GM19035 (cell line): ENCODE data around the gene EML6.
A peak's percentile ranks its signal among the peaks of the same experiment; 100 is the strongest.
"Not testable (repeated sequence)": the region's sequence is repeated elsewhere in the genome, so short reads cannot be mapped to it uniquely, and the experiment has no call there.

Experiments
- ATAC-seq: cut with Tn5 transposase; IDR thresholded peaks from one replicate; pipeline ENCODE4 v1.9.1; 2021; ENCODE audit not compliant: unreplicated experiment

EML6 gene

DNA sequence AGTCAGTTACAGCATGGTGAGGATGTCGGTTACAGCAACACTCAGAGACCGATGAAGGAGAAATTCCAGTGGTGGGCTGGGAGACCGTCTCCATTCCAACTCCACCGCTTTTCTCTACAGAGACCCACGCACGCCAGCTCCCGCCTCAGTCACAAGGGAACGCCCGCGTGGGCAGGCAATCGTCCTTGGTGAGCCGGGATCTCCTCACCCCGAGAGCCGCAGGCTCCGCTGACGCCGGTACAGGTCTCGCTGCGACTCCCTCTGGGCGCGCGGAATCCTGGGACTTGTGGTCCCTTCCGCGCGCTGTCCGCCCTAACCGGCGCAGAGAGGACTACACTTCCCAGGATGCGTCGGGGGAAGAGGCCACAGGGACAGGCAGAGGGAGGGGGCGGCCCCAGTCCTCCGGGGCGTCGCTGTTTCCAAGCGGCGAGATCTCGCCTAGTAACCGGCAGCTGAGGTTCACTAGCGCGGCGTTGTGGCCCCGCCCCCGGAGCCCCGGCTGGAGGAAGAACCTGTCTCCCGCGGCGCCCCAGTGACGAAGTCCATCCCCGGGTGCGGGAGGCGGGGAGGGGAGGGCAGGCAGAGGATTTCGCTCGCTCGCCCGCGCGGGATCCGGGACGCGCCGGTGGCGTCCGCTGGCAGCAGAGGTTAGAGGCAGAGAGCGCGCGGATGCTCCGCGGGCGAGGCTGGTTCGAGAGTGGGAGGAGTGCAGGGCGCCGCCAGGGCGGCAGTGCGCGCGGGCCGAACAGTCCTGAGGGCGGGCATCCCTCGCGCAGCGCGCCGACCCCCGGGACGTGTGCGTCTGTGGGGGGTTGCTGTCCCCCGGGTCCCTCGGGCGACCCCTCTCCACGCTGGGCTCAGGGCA is at the start of gene EML6:
Gene EML6, plus strand, starts transcription at position 532 of the 865 bp plus-strand sequence. CDS start 1,400 bp downstream, outside the sequence.
- peak; percentile 98 for ATAC-seq

DNA sequence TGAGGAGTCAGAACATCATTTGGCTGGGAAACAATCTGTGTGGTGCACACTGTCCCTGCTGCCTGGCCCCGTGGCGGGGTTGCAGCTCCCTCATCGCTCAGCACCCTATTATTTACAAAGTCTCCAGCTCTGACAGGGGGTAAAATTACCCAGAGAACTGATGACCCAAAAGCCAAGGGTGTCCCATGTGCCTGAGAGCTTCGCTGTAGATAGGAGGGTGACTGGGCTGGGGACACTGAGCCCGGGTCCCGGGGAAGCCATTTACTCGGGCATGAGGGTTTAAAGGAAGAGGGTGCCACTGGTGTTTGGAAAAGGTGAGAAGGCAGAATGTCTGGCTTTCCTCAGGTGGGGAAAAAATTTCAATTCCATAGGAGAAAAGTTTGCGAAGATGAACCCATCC is 48.2 kb upstream of the EML6 start:
- ATAC-seq: no peak

DNA sequence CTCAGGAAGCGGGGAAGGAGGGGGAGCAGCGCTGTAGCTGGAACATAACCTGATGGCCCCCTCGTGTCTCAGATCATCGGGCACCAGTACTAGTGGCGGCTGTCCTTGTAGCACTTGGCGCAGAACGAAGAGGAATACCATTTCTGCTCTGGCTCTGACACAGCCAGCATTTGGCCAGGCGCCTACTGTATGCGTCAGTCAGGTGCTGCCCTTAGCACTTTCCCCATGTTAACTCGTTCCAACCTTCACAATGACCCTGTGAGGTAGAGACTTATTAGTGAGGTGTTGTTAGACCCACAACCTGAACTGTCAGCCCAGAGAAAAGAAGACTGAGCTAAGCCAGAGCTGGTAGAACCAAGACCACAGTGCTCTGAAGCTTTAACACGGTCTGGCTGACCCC is 47.7 kb upstream of the EML6 start:
- ATAC-seq: no peak

DNA sequence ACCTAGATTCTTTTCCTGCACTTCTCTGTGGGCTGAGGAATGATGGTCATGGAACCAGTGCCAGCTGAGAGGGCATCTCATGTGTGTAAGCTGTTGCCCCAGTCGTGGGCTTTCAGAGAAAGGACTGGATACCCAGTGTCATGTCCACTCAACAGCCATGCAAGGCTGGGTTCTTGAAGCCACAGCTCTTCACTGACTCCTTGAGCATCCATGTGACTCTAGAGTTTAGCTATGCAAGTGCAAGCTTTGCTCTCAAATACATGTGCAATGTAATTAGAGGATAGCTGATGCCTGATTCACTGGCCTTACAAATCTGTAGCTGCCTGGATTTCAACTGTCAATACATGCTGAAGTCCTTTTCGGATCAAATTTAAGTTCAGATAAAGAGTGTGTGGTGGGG is 46.8 kb upstream of the EML6 start:
- ATAC-seq: no peak

DNA sequence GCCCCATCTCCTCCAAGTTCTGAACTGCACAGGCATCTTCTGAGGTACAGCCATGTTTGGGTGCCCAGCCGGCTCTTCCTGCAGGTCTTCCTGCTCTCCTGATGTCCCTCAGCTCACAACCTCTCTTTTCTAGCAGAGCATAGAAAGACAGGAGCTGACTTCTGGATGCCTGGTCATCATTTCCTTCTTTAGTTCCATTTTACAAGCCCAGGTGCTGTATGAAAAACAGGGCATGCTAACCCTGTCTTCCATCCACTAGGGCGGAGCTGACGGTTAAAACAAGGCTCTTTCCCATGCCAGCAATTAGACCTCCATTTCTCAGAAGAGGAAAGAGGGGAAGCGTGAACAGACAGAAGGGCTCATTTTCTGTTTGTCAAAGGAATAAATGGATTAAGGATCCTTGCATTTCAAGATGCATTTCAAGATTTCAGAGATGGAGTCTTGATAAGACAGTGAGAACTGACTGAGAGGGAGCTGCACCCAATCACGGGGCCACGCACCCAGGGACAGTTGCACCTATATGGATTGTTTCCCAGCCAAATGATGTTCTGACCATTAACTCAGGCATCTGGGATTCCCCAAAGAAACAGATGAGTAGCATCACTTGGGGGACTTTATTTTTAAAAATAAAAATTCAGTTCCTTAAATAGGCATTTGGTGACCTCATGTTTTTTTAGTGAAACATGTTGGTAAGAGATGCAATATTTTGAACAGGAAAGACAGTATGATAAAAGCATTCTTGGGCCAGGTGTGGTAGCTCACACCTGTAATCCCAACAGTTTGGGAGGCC is 45.8 kb upstream of the EML6 start:
- no peak for ATAC-seq

DNA sequence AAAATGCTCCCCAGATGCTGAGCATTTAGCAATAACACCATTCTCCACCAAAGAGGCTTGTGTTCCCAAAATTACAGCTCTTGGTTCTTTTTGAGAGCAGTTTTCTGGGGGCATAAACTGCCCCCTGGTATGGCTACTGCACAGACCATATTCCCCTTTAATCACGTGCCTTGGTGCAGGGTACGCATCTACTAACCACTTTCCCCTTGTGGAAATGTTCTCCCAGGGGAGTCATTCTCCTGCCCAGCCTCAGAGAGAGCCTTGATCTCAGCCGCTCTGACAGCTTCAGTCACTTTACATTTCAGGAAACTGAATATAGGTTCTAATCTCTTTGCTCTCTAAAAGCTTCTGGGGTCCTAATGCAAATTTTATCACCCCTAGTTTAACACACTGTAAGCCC is 44.7 kb upstream of the EML6 start:
- ATAC-seq: no peak

DNA sequence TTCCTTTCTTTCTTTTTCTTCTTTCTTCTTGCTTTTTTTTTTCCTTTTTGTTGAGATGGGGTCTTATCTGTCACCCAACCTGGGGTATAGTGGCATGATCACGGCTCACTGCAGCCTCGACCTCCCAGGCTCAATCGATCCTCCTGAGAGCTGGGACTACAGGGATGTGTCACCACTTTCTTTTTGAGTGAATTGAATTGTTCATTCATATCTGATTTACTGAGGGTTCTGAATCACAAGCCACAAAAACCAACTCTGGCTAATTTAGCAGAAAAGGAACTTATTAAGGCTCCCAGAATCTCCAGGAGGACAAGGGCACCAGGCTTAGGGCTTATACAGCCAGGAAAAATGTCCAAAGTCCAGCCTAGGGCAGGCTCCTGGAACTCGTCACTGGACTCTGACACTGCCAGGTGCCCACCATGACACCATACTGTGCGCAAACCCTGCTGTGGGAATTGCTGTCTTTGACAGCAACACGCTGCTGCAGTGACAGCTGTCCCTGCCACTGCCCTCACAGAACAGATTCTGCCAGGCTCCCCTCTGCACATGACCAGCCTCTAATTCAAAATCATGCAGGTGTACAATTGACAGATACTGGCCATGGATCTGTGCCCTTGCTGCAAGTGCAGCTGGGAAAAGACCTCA is 42.9 kb upstream of the EML6 start:
- peak; percentile 65 for ATAC-seq

DNA sequence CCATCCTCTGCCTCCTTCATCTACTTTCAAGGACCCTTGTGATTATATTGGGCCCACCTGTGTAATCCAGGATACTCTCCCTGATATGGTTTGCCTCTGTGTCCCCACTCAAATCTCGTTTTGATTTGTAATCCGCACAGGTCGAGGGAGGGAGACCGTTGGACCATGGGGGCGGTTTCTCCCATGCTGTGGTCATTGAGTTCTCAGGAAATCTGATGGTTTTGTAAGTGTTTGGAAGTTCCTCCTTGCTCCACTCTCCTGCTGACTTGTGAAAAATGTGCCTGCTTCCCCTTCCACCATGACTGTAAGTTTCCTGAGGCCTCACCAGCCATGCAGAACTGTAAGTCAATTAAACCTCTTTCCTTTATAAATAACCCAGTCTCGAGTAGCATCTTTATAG is 42.0 kb upstream of the EML6 start:
- ATAC-seq: no peak

DNA sequence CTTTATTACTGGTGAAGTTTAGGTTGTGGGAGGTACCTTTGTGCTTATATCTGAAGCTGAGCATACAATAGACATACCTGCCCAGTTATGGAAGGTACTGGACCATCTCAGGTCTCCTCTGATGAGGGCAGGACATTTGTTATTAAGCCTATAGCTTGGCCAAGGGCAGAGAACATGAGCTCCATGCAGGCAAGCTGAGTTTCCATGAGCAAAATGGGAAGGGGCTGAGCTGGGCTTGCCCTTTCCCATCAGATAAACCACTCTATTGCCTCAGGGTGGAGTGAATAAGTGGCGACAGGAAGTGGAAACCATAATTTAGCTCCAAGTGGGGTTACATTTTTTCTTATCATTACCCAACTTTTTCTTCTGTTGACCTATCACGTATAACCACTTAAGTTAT is 39.9 kb upstream of the EML6 start:
- ATAC-seq: no peak

DNA sequence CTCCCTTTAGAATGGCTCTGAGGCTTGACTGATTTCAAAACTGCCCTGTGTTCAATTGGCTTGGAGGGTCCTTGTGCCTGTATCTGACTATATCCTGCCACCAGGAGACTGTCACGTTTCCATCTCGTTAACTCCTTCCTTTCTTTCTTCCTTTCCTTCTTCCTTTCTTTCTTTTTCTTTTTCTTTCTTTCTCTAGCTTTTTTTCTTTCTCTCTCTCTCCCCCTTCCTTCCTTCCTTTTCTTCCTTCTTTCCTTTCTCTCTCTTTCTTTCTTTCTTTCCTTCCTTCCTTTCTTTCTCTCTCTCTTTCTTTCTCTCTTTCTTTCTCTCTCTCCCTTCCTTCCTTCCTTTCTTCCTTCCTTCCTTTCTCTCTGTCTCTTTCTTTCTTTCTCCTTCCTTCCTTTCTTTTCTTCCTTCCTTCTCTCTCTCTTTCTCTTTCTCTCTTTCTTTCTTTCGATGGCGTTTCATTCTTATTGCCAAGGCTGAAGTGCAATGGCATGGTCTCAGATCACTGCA is 38.1 kb upstream of the EML6 start:
- no peak for ATAC-seq

DNA sequence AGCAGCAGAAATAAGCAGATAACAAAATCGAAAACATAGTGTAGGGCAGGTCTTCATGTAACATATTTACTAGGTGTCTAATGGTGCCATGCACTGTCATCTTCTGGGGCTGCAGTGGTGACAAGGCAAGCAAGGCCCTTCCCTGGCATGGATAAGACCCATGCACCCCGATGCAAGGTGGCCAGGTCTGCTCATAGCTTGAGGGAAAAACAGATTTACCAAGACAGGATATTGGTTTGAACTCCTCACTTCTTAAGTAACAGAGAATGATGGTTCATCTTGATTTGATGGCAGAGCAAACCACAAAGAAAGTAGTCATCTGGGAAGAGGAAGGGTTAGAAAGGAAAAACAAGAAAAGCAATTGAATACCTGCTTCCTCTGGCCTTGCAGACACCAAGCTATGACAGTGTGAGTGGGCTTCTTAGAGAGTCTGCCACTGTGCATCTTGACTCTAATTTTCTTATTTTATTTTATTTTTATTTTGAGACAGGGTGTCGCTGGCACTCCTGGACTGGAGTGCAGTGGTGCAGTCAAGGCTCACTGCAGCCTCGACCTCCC is 35.8 kb upstream of the EML6 start:
- no peak for ATAC-seq

DNA sequence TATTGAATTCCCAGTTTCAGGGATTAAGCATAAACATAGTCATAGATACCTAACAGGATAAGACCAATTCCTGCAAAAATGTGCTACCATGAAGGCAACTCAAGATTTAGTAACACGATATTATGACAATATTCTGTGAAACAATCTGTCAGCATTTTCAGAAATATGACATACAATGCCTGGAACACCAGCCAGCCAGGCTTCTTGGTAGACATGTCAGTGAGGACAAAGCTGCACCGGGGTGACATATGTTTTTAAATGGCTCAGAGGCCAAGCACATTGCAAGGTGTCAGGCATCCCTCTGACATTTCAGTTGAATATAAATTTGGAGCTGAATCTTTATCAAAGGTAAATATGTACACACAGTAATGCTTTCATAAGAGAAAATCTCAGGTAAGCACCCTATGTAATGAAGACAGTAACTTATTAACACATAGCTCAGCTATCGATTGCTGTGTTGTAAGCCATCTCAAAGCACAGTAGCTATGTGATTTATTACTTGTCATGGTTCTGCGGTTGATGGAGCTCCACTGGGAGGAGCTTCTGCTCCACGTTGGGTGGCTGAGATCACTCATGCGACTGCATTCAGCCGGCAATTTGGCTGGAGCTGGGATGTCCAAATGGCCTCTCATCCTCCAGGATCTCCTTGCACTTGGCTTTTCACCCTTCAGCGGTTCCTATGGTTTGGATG is 31.9 kb upstream of the EML6 start:
- no peak for ATAC-seq

DNA sequence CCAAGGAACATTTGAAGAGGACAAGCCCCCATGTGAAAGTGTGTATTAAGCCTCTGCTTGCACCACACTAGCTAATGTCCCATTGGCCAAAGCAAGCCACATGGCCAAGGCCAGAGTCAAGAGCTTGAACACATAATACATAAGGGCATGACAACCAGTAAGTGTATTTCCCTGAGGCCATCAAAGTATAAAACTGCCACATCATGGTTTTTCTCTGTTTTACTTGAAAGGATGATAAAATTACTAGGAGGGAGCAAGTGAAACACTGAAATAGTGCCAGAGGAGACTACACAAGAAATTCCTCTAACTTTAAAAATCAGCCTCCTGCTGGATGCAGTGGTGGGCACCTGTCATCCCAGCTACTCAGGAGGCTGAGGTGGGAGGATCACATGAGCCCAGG is 30.9 kb upstream of the EML6 start:
- ATAC-seq: no peak

DNA sequence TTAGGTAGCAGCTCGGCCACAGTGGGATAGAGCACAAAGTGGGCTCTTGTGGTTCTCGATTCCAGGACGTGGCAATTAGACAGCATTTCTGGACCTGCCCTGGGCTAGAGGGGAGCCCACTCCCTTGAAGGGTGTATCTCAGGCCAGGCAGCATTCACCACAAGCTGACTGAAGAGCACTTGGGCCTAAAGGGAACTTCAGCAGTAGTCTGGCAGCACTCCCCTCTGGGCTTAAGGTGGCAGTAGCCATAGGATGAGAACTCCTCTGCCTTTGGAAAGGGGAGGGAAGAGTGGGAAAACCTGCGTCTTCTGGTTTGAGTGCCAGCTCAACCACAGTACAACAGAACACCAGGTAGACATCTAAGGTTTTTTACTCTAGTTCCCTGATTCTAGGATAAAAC is 28.1 kb upstream of the EML6 start:
- ATAC-seq: no peak

DNA sequence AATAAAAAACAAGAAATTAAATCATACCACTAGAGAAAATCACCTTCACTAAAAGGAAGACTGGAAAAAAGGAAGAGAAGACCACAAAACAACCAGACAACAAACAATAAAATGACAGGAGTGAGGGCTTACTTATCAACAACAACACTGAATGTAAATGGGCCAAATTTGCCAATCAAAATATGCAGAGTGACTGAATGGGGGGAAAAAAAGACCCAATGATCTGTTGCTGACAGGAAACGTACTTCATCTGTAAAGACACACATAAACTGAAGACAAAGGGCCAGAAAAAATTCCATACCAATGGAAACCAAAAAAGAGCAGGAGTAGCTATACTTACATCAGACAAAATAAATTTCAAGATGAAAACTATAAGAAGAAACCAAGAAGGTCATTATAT is 25.5 kb upstream of the EML6 start:
- ATAC-seq: no peak

DNA sequence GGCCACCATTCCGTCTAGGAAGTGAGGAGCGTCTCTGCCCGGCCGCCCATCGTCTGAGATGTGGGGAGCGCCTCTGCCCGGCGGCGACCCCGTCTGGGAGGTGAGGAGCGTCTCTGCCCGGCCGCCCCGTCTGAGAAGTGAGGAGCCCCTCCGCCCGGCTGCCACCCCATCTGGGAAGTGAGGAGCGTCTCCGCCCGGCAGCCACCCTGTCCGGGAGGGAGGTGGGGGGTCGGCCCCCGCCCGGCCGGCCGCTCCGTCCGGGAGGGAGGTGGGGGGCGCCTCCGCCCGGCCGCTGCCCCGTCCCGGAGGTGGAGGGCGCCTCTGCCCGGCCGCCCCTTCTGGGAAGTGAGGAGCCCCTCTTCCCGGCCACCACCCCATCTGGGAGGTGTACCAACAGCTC is 24.5 kb upstream of the EML6 start:
- not testable (repeated sequence) for ATAC-seq

DNA sequence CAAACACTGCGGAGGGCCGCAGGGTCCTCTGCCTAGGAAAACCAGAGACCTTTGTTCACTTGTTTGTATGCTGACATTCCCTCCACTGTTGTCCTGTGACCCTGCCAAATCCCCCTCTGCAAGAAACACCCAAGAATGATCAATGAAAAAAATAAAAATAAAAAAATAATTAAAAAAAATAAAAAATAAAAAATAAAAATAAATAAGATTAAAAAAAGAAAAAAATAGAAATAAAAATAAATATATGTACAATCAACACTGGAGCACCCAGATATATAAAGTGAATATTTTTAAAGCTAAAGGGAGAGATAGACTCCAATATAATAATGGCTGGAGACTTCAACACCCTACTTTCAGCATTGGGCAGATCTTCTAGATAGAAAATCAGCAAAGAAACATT is 23.8 kb upstream of the EML6 start:
- no peak for ATAC-seq

DNA sequence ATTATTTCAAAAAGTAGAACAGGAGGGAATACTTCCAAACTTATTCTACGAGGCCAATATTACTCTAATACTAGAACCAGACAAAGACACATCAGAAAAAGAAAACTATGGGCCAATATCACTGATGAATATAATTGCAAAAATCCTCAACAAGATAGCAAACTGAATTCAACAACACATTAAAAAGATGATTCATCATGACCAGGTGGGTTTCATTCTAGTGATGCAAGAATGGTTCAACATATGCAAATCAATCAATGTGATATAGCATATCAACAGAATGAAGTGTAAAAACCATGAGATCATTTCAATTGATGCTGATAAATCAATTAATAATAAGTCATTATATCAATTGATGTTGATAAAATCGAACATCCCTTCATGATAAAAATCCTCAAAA is 22.4 kb upstream of the EML6 start:
- ATAC-seq: no peak

DNA sequence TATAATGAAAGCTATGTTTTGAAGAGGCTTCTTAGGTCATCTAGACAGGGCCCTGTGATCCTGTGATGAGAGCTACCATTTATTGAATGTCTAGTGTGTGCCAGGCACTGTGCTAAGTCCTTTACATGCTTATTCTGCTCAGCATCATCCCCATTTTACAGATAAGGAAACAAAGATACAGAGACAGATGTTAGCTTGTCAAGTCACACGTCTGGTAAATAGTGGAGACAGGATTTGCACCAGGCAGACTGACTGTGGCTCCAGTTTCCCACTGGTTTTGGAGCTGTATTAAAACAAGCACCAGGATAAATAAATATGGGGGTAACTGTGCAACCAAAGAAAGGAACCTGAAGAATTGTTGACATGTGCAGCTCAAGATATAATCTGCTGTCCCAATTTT is 19.2 kb upstream of the EML6 start:
- ATAC-seq: no peak

DNA sequence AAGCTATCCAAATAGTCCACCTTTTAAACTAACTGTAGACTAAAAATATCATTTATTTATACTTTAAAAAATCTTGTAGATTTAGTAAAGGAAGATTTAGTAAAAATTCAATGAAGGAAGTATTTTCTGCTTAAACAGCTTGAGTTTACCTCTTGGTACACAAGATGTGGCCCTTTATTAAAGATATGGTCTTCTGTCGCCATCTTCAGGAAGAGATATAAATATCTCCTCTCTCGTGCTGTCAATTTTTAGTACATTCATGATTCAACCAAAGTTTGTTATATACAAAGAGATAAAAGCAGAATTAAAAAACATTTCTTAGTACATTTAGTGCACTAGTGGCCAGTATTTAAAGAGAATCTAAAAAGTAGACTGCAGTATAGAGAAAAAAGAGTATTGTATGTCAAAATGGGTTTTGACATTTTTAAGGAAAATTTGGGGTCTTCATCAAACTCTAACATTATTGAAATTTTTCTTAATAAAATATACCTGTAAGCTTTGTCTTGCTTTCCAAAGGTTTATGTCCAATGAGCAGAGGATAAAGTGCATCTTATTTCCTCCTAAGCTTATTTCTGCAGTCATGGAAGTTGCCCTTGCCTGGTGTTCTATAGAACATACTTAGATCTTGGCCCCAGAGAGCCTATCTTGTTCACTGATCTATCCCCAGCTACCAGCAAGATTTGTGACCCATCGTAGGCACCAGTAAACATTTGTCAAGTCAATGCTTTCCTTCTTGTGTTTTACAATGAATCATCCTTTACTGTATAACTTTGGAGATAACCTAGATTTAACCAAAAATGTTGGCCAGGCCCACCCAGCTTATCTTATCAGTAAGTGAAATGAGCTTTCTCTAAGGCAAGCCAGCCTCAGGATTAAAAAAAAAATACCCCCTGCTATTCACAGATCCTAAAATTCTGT is 18.5 kb upstream of the EML6 start:
- peak; percentile 61 for ATAC-seq
